PFSK-1 (cell line): ENCODE results near the gene PI4KA.

Experiments
- POLR2AphosphoS5 ChIP-seq: IDR thresholded peaks from 2 replicates; pipeline ENCODE4 v1.6.1; 2012; ENCODE audit warnings: low read depth, mild to moderate bottlenecking, control low read depth, low read length, moderate library complexity
- TAF1 ChIP-seq: IDR thresholded peaks from 2 replicates; pipeline ENCODE4 v1.6.1; 2012; ENCODE audit warnings: low read length, control low read depth, borderline replicate concordance; ENCODE audit not compliant: insufficient read depth

- TF ChIP-seq POLR2AphosphoS5 (0 out of 2 replicates have a peak, but pooled peaks have one; percentile 24), TAF1 (no peak)
Observed at GRCh38 chr22:20885557-20886323, 27.1 kb upstream of the PI4KA start.
